K562 (cell line): ENCODE data around the gene HTR6. TPM values are rescaled to one million over a fixed set of nuclear protein-coding genes. Genes with fewer than 3 reads are reported as not detected.

Experiments
- PTTG1 ChIP-seq: fragments of 450-650 bp; IDR thresholded peaks from 2 replicates; pipeline ENCODE4 v1.6.1; 2016; ENCODE audit warnings: low read depth, mild to moderate bottlenecking, missing genetic modification characterization, missing compliant biosample characterization
- ZC3H4 ChIP-seq: sonication (generic); formaldehyde crosslinking; IDR thresholded peaks from 2 replicates; pipeline ENCODE4 v1.9.0; 2021; ENCODE audit warnings: missing genetic modification reagents, borderline replicate concordance
- ZNF175 ChIP-seq: fragments of 200-800 bp; sonication (Bioruptor generic); IDR thresholded peaks from 2 replicates; pipeline ENCODE4 v1.6.1; 2016; ENCODE audit warnings: low read depth, mild to moderate bottlenecking, missing genetic modification characterization, missing compliant biosample characterization
- polyA plus RNA-seq, 8 experiments: library from polyadenylated mRNA; depleted of rRNA in 4 of 8; stranded (reverse) in 5 of 8; unstranded in 3 of 8; fragments of >200 nt; fragmentation: Nextera tagmentation in 2 of 8; fragmentation: Illumina TruSeq in 1 of 8; extraction: Ambion mirVana in 2 of 8; extraction: Trizol in 1 of 8; gene quantifications; 2 replicates each; pipeline versions ENCODE4 v1.2.1 to v1.2.3, GENCODE V29; 2011 to 2014; ENCODE audit warnings: inconsistent platforms in 1 of 8, missing spikeins in 1 of 8
- total RNA-seq, 7 experiments: library from RNA; depleted of rRNA in 6 of 7; stranded (reverse); fragments of >200 nt in 6 of 7; fragmentation: Illumina TruSeq in 2 of 7; extraction: Trizol in 2 of 7; gene quantifications; 2 replicates each; pipeline versions ENCODE4 v1.2.1 to v1.2.3, GENCODE V29; 2011 to 2021; ENCODE audit warnings: low replicate concordance in 1 of 7
- TF ChIP-seq, protein P1 (sequence below): fragments of 450-650 bp; IDR thresholded peaks from 2 replicates; pipeline ENCODE4 v1.6.1; 2016; ENCODE audit warnings: low read depth
- TF ChIP-seq, protein P2 (sequence below): fragments of 450-650 bp; conservative IDR thresholded peaks from 2 replicates; pipeline ENCODE4 v1.6.1; 2016; ENCODE audit warnings: missing genetic modification characterization, low read depth, mild to moderate bottlenecking, control low read depth, missing compliant biosample characterization

The HTR6 gene
- total and polyA plus RNA-seq, 9 of the 15 experiments (the other 6 are each of a cell fraction or from before 2014, with no cell fraction given), result not detected

DNA sequence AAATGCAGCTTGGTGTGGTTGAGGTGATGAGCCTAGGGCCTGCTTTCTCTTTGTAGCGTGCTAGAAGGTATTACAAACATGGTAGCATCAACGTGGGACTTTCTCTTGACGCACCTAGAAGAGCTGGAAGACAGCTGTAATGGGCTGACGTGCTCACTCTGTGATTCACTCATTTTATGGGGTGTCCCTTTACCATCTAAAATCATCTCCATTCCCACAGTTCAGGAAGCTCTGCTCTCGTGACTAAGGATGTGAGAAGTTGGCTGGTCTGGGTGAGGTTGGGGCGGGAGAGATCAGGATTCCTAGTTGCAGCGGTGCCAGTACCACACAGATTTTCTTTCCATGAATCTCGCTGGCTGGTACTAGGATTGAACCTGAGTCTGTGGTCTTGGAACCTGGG, 4.2 kb downstream of the HTR6 start (continued):
- TF ChIP-seq, protein P1, sequence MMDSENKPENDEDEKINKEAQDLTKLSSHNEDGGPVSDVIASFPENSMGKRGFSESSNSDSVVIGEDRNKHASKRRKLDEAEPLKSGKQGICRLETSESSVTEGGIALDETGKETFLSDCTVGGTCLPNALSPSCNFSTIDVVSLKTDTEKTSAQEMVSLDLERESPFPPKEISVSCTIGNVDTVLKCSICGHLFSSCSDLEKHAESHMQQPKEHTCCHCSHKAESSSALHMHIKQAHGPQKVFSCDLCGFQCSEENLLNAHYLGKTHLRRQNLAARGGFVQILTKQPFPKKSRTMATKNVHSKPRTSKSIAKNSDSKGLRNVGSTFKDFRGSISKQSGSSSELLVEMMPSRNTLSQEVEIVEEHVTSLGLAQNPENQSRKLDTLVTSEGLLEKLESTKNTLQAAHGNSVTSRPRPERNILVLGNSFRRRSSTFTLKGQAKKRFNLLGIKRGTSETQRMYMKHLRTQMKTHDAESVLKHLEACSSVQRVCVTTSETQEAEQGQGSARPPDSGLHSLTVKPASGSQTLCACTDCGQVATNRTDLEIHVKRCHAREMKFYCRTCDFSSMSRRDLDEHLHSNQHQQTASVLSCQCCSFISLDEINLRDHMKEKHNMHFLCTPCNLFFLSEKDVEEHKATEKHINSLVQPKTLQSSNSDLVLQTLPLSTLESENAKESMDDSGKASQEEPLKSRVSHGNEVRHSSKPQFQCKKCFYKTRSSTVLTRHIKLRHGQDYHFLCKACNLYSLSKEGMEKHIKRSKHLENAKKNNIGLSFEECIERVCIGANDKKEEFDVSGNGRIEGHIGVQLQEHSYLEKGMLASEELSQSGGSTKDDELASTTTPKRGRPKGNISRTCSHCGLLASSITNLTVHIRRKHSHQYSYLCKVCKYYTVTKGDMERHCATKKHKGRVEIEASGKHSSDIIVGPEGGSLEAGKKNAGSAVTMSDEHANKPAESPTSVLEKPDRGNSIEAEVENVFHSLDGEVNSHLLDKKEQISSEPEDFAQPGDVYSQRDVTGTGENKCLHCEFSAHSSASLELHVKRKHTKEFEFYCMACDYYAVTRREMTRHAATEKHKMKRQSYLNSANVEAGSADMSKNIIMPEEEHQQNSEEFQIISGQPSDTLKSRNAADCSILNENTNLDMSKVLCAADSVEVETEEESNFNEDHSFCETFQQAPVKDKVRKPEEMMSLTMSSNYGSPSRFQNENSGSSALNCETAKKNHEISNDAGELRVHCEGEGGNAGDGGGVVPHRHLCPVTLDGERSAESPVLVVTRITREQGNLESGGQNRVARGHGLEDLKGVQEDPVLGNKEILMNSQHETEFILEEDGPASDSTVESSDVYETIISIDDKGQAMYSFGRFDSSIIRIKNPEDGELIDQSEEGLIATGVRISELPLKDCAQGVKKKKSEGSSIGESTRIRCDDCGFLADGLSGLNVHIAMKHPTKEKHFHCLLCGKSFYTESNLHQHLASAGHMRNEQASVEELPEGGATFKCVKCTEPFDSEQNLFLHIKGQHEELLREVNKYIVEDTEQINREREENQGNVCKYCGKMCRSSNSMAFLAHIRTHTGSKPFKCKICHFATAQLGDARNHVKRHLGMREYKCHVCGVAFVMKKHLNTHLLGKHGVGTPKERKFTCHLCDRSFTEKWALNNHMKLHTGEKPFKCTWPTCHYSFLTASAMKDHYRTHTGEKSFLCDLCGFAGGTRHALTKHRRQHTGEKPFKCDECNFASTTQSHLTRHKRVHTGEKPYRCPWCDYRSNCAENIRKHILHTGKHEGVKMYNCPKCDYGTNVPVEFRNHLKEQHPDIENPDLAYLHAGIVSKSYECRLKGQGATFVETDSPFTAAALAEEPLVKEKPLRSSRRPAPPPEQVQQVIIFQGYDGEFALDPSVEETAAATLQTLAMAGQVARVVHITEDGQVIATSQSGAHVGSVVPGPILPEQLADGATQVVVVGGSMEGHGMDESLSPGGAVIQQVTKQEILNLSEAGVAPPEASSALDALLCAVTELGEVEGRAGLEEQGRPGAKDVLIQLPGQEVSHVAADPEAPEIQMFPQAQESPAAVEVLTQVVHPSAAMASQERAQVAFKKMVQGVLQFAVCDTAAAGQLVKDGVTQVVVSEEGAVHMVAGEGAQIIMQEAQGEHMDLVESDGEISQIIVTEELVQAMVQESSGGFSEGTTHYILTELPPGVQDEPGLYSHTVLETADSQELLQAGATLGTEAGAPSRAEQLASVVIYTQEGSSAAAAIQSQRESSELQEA, result no peak
- TF ChIP-seq ZNF175 (CRISPR knock-in tag) (no peak), PTTG1 (tag) (no peak), ZC3H4 (CRISPR knock-in tag) (no peak)
- TF ChIP-seq, protein P2, sequence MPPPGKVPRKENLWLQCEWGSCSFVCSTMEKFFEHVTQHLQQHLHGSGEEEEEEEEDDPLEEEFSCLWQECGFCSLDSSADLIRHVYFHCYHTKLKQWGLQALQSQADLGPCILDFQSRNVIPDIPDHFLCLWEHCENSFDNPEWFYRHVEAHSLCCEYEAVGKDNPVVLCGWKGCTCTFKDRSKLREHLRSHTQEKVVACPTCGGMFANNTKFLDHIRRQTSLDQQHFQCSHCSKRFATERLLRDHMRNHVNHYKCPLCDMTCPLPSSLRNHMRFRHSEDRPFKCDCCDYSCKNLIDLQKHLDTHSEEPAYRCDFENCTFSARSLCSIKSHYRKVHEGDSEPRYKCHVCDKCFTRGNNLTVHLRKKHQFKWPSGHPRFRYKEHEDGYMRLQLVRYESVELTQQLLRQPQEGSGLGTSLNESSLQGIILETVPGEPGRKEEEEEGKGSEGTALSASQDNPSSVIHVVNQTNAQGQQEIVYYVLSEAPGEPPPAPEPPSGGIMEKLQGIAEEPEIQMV, result no peak
